T-helper 2 cell treated with Interferon-gamma antibody and Interleukin-4, amounts not matched to agents 100 ng/mL and 5 ng/mL, for 36 hours (primary cell): ENCODE measurements around the gene VN1R5. TPM values are rescaled to one million over a fixed set of nuclear protein-coding genes. Genes with fewer than 3 reads are reported as not detected.
"Not testable (repeated sequence)": the region's sequence is repeated elsewhere in the genome, so short reads cannot be mapped to it uniquely, and the experiment has no call there.

Source experiments
- intact Hi-C: fragments of 100-400 bp; cut with micrococcal nuclease; formaldehyde crosslinking; loops from one replicate; pipeline ENCODE4 v1.15.1; 2023
- total RNA-seq: library from RNA; stranded (reverse); gene quantifications from 2 replicates; pipeline ENCODE4 v1.2.3, GENCODE V29; 2022

The VN1R5 gene
- total RNA-seq, 1 donor from 2014 or later = not detected

GRCh38 chr1:247270003-247270402 is 14.1 kb downstream of the VN1R5 start:
- intact Hi-C loops = no loop called here

GRCh38 chr1:247273013-247273412 is 17.1 kb downstream of the VN1R5 start:
- intact Hi-C loops = no loop called here

- intact Hi-C loops = no loop called here
Measured at GRCh38 chr1:247274605-247275256, 18.9 kb downstream of the VN1R5 start.

- intact Hi-C loops = no loop called here
Measured at GRCh38 chr1:247277191-247277590, 21.3 kb downstream of the VN1R5 start.

GRCh38 chr1:247281001-247281574 is 25.2 kb downstream of the VN1R5 start:
- intact Hi-C loops = no loop called here

- intact Hi-C loops = no loop called here
Measured at GRCh38 chr1:247286134-247286670, 30.3 kb downstream of the VN1R5 start.

- intact Hi-C loops = no loop called here
Measured at GRCh38 chr1:247287460-247287859, 31.6 kb downstream of the VN1R5 start.

- intact Hi-C loops = no loop called here
Measured at GRCh38 chr1:247288341-247288740, 32.5 kb downstream of the VN1R5 start.

- intact Hi-C loops = not testable (repeated sequence)
Measured at GRCh38 chr1:247289274-247289892, 33.5 kb downstream of the VN1R5 start.

- intact Hi-C loops = no loop called here
Measured at GRCh38 chr1:247290576-247290975, 34.7 kb downstream of the VN1R5 start.

- intact Hi-C loops = no loop called here
Measured at GRCh38 chr1:247291161-247291560, 35.3 kb downstream of the VN1R5 start.

GRCh38 chr1:247291833-247292561 is 36.1 kb downstream of the VN1R5 start:
- intact Hi-C loops = no loop called here

- intact Hi-C loops = no loop called here
Measured at GRCh38 chr1:247293047-247293446, 37.2 kb downstream of the VN1R5 start.

- intact Hi-C loops = no loop called here
Measured at GRCh38 chr1:247294282-247294681, 38.4 kb downstream of the VN1R5 start.

- intact Hi-C loops = no loop called here
Measured at GRCh38 chr1:247295274-247295684, 39.4 kb downstream of the VN1R5 start.

GRCh38 chr1:247295746-247296145 is 39.9 kb downstream of the VN1R5 start:
- intact Hi-C loops = no loop called here

- intact Hi-C loops = no loop called here
Measured at GRCh38 chr1:247296599-247297180, 40.8 kb downstream of the VN1R5 start.

GRCh38 chr1:247297263-247298123 is 41.6 kb downstream of the VN1R5 start:
- intact Hi-C loops = no loop called here

- intact Hi-C loops = no loop called here
Measured at GRCh38 chr1:247298124-247298481, 42.2 kb downstream of the VN1R5 start.

GRCh38 chr1:247298701-247299100 is 42.8 kb downstream of the VN1R5 start:
- intact Hi-C loops = no loop called here
